Measurements from ENCODE around the gene ZHX3. TPM values are rescaled to one million over a fixed set of nuclear protein-coding genes. Genes with fewer than 3 reads are reported as not detected.
"Not testable (repeated sequence)": the region's sequence is repeated elsewhere in the genome, so short reads cannot be mapped to it uniquely, and the experiment has no call there.

Gene ZHX3
- total RNA-seq, 1 experiment from 2014 or later, result 9.6 TPM

GRCh38 chr20:41314386-41314785 lies 3.1 kb downstream of the ZHX3 start (continued):
- no peak for TF ChIP-seq ZNF671 (CRISPR knock-in tag; IDR thresholded peaks at IDR 0.05)

- ATAC-seq; POLR2A ChIA-PET; H3K27ac Mint-ChIP-seq; H3K36me3 Mint-ChIP-seq; DNase-seq (ENCODE audit: low spot score); H3K9me3 Mint-ChIP-seq; H3K4me3 Mint-ChIP-seq; H3K27me3 Mint-ChIP-seq (ENCODE audit: low read depth): not testable (repeated sequence)
- CTCF ChIA-PET, result interaction anchor here (0.8 to 0.9 kb wide), 2 partner anchors 28 to 62 kb away, joined by 4 read pairs; partner anchors contain the start of gene LPIN3
- H3K4me1 Mint-ChIP-seq, result peaks cover 22% of the 10 kb centered on the region
These were observed 5.5 kb downstream of the ZHX3 start for GRCh38 chr20:41312009-41312408.

DNA sequence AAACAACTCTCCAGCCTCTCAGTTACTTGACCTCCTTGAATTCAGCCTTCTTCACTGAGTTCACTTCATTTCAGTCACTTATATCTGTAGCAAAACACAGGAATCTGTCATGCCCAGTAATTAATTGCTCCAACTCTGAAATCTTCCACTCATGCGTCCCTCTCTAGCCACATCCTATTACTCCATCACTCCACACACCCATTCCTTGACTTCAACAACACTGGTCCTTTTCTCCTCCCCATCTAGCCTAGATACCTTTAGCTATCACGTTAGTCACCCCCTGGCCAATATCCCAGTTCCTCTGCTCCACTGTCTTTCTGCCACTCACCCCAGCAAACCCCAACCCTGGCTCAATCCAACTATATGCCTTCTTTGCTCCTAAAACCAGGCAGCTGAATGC lies 7.7 kb downstream of the ZHX3 start:
- ATAC-seq, result no peak
- Mint-ChIP-seq H3K9me3 (peaks cover 4% of the 10 kb centered on the region; the same call in 1 of the 2 replicates), H3K4me1 (peaks cover 15% of the 10 kb centered on the region), H3K4me3 (no peak overlapping the region), H3K27ac (peak overlapping the region; percentile 15; the same call in 1 of the 2 replicates), H3K36me3 (no peaks in the 10 kb centered on the region), H3K27me3 (ENCODE audit: low read depth) (no peaks in the 10 kb centered on the region)
- no peak for TF ChIP-seq HMGA2 (CRISPR knock-in tag; IDR thresholded peaks at IDR 0.05)
- no peak for TF ChIP-seq ZNF423 (CRISPR knock-in tag; IDR thresholded peaks at IDR 0.05)
- TF ChIP-seq ERG (CRISPR knock-in tag; IDR thresholded peaks at IDR 0.05), result no peak
- TF ChIP-seq, protein P1, sequence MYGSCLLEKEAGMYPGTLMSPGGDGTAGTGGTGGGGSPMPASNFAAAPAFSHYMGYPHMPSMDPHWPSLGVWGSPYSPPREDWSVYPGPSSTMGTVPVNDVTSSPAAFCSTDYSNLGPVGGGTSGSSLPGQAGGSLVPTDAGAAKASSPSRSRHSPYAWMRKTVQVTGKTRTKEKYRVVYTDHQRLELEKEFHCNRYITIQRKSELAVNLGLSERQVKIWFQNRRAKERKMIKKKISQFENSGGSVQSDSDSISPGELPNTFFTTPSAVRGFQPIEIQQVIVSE (CRISPR knock-in tag; IDR thresholded peaks at IDR 0.05; ENCODE audit: borderline replicate concordance), result no peak
- no peak for TF ChIP-seq ZNF219 (CRISPR knock-in tag; IDR thresholded peaks at IDR 0.05; ENCODE audit: borderline replicate concordance)
- TF ChIP-seq ZNF396 (CRISPR knock-in tag; IDR thresholded peaks at IDR 0.05; ENCODE audit: borderline replicate concordance), result no peak
- no peak for TF ChIP-seq JAZF1 (CRISPR knock-in tag; IDR thresholded peaks at IDR 0.05)
- no peak for TF ChIP-seq ATF2 (CRISPR knock-in tag; IDR thresholded peaks at IDR 0.05; ENCODE audit: borderline replicate concordance, low read depth)
- TF ChIP-seq, protein P2, sequence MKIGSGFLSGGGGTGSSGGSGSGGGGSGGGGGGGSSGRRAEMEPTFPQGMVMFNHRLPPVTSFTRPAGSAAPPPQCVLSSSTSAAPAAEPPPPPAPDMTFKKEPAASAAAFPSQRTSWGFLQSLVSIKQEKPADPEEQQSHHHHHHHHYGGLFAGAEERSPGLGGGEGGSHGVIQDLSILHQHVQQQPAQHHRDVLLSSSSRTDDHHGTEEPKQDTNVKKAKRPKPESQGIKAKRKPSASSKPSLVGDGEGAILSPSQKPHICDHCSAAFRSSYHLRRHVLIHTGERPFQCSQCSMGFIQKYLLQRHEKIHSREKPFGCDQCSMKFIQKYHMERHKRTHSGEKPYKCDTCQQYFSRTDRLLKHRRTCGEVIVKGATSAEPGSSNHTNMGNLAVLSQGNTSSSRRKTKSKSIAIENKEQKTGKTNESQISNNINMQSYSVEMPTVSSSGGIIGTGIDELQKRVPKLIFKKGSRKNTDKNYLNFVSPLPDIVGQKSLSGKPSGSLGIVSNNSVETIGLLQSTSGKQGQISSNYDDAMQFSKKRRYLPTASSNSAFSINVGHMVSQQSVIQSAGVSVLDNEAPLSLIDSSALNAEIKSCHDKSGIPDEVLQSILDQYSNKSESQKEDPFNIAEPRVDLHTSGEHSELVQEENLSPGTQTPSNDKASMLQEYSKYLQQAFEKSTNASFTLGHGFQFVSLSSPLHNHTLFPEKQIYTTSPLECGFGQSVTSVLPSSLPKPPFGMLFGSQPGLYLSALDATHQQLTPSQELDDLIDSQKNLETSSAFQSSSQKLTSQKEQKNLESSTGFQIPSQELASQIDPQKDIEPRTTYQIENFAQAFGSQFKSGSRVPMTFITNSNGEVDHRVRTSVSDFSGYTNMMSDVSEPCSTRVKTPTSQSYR (CRISPR knock-in tag; IDR thresholded peaks at IDR 0.05), result no peak
- no peak for TF ChIP-seq IRF2 (CRISPR knock-in tag; IDR thresholded peaks at IDR 0.05; ENCODE audit: borderline replicate concordance, low read depth)
- no peak for TF ChIP-seq TEAD1 (CRISPR knock-in tag; IDR thresholded peaks at IDR 0.05)
- TF ChIP-seq FOXJ3 (CRISPR knock-in tag; IDR thresholded peaks at IDR 0.05; ENCODE audit: borderline replicate concordance), result no peak
- TF ChIP-seq, protein P3, sequence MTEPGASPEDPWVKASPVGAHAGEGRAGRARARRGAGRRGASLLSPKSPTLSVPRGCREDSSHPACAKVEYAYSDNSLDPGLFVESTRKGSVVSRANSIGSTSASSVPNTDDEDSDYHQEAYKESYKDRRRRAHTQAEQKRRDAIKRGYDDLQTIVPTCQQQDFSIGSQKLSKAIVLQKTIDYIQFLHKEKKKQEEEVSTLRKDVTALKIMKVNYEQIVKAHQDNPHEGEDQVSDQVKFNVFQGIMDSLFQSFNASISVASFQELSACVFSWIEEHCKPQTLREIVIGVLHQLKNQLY (CRISPR knock-in tag; IDR thresholded peaks at IDR 0.05), result no peak
- POLR2A ChIA-PET, result no interaction called here
- DNase-seq (ENCODE audit: low spot score), result no peak
- CTCF ChIA-PET, result interaction anchor here (1.6 kb wide), 1 partner anchor 31 kb away, joined by 5 read pairs; the partner anchor contains the start of gene LPIN3

Measured in WTC11 (cell line).